AML-193 (cell line): ENCODE measurements around the gene RYR1.
"Not testable (repeated sequence)": the region's sequence is repeated elsewhere in the genome, so short reads cannot be mapped to it uniquely, and the experiment has no call there.

ENCODE experiments used
- DNase-seq, 2 experiments: peaks; one replicate each; lab custom pipeline; 2025; lab: John Stamatoyannopoulos, UW

RYR1 gene

GRCh38 chr19:38561658-38562057, 128.2 kb downstream of the RYR1 start:
- DNase-seq = no peak

GRCh38 chr19:38562096-38562495, 128.6 kb downstream of the RYR1 start:
- no peak for DNase-seq

- DNase-seq = no peak
Observed at GRCh38 chr19:38563475-38563874, 130.0 kb downstream of the RYR1 start.

DNA sequence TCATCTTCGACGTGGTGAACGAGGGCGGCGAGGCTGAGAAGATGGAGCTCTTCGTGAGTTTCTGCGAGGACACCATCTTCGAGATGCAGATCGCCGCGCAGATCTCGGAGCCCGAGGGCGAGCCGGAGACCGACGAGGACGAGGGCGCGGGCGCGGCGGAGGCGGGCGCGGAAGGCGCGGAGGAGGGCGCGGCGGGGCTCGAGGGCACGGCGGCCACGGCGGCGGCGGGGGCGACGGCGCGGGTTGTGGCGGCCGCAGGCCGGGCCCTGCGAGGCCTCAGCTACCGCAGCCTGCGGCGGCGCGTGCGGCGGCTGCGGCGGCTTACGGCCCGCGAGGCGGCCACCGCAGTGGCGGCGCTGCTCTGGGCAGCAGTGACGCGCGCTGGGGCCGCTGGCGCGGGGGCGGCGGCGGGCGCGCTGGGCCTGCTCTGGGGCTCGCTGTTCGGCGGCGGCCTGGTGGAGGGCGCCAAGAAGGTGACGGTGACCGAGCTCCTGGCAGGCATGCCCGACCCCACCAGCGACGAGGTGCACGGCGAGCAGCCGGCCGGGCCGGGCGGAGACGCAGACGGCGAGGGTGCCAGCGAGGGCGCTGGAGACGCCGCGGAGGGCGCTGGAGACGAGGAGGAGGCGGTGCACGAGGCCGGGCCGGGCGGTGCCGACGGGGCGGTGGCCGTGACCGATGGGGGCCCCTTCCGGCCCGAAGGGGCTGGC, 131.6 kb downstream of the RYR1 start:
- DNase-seq = no peak

- no peak for DNase-seq
Observed at GRCh38 chr19:38565691-38566105, 132.2 kb downstream of the RYR1 start.

DNA sequence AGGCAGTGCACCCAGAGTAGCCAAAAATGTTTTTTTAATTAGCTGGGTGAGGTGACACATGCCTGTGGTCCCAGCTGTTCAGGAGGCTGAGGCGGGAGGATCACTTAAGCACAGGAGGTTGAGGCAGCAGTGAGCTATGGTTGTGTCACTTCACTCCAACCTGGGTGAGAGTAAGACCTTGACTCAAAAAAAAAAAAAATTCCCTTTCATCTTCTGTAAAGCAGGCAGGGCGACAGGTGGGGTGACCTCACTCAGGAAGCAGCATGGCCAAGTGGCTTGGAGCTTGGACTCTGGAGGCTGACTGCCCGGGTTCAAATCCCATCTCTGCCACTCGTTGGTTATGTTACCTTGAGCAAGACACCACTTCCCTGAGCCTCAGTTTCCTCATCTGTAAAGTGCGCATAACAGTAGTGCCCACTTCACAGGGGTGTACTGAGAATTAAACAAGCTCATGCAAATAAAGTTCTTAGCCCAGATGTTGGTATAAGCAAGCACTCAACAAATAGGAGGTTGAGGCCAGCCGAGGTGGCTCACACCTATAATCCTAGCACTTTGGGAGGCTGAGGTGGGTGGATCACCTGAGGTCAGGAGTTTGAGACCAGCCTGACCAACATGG, 136.0 kb downstream of the RYR1 start:
- no peak for DNase-seq

GRCh38 chr19:38571682-38572081, 138.2 kb downstream of the RYR1 start:
- no peak for DNase-seq

DNA sequence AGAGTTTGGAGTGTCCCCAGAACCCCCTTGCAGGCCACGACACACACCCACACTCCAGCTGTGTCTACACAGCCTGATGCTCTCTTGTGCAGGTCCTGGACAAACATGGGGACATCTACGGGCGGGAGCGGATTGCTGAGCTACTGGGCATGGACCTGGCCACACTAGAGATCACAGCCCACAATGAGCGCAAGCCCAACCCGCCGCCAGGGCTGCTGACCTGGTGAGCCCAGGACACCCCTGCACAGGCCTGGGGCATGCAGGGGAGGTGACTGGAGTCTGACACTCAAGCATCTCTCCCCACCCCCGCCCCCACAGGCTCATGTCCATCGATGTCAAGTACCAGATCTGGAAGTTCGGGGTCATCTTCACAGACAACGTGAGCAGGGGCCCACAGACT, 144.3 kb downstream of the RYR1 start:
- no peak for DNase-seq

DNA sequence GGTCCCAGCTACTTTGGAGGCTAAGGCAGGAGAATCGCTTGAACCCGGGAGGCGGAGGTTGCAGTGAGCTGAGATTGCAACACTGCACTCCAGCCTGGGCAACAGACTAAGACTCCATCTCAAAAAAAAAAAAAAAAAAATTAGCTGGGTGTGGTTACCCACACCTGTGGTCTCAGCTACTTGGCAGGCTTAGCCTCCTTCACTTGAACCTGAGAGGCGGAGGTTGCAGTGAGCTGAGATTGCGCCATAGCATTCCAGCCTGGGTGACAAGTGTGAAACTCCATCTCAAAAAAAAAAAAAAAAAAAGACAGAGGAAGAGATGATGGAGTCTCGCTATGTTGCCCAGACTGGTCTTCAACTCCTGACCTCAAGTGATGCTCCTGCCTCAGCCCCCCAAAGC, 145.8 kb downstream of the RYR1 start:
- not testable (repeated sequence) for DNase-seq

DNA sequence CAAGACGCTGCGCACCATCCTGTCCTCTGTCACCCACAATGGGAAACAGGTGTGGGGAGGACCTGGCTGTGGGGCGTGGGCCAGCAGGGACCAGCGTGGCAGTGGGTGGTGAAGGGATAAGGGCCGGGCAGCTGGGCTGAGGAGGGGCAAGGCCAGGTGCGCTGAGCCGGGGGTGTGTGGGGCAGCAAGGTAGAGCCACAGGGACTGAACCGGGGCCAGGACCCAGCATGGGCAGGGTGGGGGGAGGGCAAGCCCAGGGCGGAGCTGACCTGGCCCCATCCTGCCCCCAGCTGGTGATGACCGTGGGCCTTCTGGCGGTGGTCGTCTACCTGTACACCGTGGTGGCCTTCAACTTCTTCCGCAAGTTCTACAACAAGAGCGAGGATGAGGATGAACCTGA, 146.6 kb downstream of the RYR1 start:
- DNase-seq = no peak

GRCh38 chr19:38583219-38583984, 149.9 kb downstream of the RYR1 start:
- DNase-seq = no peak

DNA sequence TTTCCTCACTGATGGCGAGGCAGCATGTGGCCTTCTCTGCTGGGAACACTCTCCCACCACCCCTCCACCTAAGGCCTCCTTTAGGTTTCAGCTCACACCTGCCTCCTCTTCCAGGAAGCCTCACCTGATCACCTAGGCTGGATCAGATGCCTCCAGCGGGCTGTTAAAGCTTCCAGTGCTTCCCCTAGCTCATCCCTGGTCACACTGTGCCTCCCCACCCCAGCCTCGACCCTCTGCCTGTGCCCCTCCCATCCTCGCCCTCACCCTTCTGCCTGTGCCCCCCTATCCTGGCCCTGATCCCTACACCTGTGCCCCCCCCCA, 150.5 kb downstream of the RYR1 start:
- no peak for DNase-seq

- no peak for DNase-seq
Observed at GRCh38 chr19:38587562-38587961, 154.1 kb downstream of the RYR1 start.

GRCh38 chr19:38588041-38588440, 154.6 kb downstream of the RYR1 start:
- DNase-seq = no peak

DNA sequence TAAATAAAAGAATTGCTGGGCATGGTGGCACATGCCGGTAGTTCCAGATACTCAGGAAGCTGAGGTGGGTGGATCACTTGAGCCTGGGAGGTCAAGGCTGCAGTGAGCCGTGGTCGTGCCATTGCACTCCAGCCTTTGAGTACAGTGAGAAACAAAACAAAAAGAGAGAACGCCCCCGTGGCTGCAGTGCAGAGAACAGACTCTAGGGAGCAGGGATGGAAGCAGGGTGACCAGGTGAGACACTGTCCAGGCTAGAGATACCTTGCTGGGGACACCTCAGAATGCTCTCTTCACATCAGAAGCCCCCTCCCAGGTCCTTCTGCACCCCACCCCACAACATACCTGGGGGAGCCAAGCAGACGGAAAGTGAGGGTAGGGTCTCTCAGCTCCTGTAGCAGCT, 159.4 kb downstream of the RYR1 start:
- DNase-seq = no peak

- DNase-seq = no peak
Observed at GRCh38 chr19:38596057-38596981, 162.8 kb downstream of the RYR1 start.

DNA sequence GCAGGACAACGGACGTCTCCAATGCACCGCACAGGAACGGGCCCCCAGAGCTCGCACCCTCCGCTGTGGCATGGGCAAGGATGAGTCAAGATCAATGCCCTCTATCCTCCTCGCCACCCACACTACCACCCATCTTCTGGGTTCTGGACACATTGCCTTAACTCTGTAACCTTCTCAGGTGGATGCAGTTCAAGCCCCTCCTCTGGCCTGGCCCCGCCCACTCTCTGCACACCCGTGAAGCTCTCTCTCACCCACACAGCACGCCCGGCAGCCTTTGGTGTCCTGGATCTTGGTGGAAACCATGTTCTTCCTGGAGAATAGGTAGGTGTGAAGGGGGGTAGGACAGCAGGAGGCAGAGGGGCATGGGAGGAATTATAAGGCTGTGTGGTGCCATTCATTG, 163.6 kb downstream of the RYR1 start:
- DNase-seq = no peak

DNA sequence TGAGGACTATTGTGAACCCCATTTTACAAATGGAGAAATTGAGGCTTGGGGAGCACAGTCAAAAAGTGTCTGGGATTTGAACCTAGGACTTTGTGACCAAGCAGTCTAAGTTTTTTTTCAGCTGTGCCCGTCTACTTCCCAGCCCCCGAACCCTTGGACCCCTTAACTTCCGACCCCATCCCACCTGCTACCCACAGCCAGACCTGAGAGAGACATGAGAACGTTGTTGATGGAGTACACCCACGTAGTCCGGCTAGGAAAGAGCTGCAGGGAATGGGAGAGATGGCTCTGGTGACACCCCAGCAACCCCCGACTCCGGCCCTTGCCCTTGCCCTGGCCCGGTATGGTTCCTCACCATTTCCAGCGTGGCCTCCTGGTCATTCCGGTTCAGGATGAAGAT, 166.2 kb downstream of the RYR1 start:
- DNase-seq = no peak

DNA sequence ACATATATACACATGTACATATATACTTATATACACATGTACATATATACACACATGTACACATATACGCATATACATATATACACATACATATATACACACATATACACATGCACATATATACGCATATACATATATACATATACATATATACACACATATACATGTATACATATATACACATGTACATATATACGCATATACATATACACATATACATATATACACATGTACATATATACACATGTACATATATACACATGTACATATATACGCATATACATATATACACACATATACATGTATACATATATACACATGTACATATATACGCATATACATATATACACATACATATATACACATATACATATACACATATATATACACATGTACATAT, 169.4 kb downstream of the RYR1 start:
- not testable (repeated sequence) for DNase-seq

DNA sequence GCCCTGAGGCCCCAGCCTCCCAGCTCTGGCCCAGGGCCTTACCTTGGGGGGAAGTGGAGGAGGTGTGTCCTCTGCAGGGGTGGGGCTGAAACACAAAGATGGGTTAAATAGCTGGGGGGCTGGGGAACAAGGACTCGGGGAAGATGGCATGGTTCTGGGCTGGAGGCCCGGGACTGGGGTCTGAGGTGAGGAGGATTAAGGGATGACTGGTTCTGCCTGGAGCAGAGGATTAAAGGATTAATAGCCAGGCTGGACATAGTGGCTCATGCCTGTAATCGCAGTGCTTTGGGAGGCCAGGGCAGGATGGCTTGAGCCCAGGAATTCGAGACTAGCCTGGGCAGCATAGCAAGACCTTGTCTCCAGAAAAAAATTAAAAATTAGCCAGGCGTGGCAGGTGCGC, 172.6 kb downstream of the RYR1 start:
- DNase-seq = no peak

DNA sequence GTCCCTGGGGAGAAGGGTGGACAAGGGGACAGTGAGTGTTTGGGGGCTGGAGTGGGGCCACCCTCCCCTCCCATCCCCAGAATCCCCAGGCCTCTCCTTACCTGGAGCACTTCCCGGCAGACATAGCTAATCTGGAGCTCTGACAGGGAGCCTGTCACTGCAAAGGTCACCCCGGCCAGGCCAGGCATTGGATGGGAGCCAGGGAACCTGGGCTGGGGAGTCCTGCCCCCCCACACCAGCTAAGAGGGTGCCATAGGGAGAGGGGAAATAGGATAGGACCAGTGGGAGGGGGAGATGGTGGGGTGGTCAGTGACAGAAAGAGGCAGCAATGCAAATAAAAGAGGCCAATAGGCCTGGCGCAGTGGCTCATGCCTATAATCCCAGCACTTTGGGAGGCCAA, 180.8 kb downstream of the RYR1 start:
- DNase-seq = no peak

- DNase-seq = no peak
Observed at GRCh38 chr19:38615007-38615581, 181.6 kb downstream of the RYR1 start.
